ENCODE measurements around the gene IL10RA. TPM values are rescaled to one million over a fixed set of nuclear protein-coding genes. Genes with fewer than 3 reads are reported as not detected.

The IL10RA gene
- total RNA-seq, 4 donors from 2014 or later: 2.9 to 7.2 (median 4.4) TPM

DNA sequence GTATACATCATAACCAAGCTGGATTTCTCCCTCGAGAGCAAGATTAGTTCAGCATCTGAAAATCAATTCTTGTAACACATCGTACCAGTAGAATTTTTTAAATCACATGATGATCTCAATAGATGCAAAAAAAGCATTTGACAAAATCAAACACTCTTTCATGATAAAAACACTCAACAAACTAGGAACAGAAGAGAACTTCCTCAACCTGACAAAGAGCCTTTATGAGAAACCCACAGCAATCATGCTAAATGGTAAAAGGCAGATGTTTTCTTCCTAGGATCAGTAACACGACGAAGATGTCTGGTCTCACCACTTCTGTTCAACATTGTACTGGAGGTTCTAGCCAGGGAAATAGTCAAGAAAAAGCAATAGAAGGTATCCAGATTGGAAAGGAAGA, 56.6 kb downstream of the IL10RA start:
- Histone ChIP-seq H3K4me1 (peaks cover 20% of the 10 kb centered on the region), H3K27ac (no peak overlapping the region), H3K36me3 (no peaks in the 10 kb centered on the region), H3K9me3 (no peaks in the 10 kb centered on the region), H3K27me3 (no peaks in the 10 kb centered on the region), H3K4me3 (no peak overlapping the region)
- 61% methylated on average over 4 of the region's 4 CpGs for WGBS
- no peak for DNase-seq (ENCODE audit: low spot score in 2 of 2)
- no peak for TF ChIP-seq POLR2AphosphoS5 (IDR thresholded peaks at IDR 0.05)
- no peak for TF ChIP-seq EP300 (IDR thresholded peaks at IDR 0.05)
- TF ChIP-seq, protein P1, sequence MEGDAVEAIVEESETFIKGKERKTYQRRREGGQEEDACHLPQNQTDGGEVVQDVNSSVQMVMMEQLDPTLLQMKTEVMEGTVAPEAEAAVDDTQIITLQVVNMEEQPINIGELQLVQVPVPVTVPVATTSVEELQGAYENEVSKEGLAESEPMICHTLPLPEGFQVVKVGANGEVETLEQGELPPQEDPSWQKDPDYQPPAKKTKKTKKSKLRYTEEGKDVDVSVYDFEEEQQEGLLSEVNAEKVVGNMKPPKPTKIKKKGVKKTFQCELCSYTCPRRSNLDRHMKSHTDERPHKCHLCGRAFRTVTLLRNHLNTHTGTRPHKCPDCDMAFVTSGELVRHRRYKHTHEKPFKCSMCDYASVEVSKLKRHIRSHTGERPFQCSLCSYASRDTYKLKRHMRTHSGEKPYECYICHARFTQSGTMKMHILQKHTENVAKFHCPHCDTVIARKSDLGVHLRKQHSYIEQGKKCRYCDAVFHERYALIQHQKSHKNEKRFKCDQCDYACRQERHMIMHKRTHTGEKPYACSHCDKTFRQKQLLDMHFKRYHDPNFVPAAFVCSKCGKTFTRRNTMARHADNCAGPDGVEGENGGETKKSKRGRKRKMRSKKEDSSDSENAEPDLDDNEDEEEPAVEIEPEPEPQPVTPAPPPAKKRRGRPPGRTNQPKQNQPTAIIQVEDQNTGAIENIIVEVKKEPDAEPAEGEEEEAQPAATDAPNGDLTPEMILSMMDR (IDR thresholded peaks at IDR 0.05): no peak
- TF ChIP-seq POLR2A (IDR thresholded peaks at IDR 0.05): no peak

DNA sequence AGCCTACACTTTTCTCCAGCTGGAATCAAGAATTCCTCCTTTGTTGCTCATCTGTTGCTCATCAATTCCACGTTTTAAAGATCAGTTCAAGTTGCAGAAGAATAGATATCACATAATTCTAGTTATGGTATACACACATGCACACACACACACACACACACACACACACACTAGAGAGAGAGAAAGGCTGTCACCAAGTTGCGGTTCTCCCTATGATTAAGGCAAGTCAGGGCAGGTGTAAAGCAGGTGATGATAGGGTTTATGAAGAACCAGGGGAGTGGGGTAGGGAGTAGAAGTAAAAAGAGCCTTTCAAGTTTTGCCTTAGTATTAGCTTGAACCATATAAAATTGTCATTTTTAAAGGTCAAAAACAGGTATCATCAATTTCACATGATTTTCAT, 59.0 kb downstream of the IL10RA start:
- Histone ChIP-seq H3K27ac (no peak overlapping the region), H3K9me3 (no peaks in the 10 kb centered on the region), H3K36me3 (no peaks in the 10 kb centered on the region), H3K4me3 (no peak overlapping the region), H3K27me3 (no peaks in the 10 kb centered on the region), H3K4me1 (peaks cover 20% of the 10 kb centered on the region)
- 45% methylated on average over 2 of the region's 2 CpGs for WGBS
- TF ChIP-seq, protein P1 (IDR thresholded peaks at IDR 0.05): no peak
- no peak for TF ChIP-seq POLR2AphosphoS5 (IDR thresholded peaks at IDR 0.05)
- no peak for TF ChIP-seq EP300 (IDR thresholded peaks at IDR 0.05)
- TF ChIP-seq POLR2A (IDR thresholded peaks at IDR 0.05): no peak
- no peak for DNase-seq (ENCODE audit: low spot score in 2 of 2)

DNA sequence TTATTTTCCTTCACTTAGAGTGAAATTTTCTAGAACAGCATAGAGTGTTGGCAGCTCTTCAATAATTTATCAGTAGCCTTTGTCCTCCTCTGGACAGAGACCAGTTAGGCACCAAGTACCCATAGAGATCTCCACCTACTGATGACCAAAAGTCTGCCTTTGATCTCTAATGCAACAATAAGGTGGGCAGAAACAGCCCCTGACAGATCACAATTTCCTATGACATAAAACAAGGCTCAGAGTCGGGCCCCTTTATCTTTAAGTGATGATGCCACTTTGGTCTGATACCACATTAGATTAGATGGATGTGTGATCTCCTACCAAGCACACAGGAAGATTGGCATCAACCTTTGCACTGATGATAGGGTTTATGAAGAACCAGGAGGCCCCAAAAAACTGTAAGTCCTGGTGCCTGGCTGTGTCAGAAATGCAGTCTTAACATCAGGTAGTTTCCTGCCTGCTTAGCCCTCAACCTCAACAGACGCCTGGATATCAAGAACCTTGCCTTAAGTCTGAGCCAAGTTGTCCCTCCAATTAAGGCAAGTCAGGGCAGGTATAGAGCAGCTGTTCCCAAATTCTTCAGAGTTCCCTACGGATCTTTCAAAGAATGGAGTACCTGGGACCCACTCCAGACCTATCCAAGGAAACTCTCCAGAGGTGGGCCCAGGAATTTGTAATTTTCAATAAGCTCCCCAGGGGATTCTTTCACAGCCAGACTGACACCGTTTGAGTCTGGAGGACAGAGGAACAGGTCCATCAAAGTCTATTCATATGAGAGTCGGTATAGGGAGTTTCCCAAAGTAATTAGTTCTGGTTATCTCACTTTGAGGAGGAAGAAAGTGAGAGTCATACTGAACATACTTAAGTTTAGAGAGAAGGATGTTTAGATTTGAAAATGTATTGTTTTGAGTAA, 60.1 kb downstream of the IL10RA start:
- DNase-seq (ENCODE audit: low spot score in 2 of 2): no peak
- Histone ChIP-seq H3K27ac (no peak overlapping the region), H3K4me3 (no peak overlapping the region), H3K27me3 (no peaks in the 10 kb centered on the region), H3K4me1 (peaks cover 20% of the 10 kb centered on the region), H3K9me3 (no peaks in the 10 kb centered on the region), H3K36me3 (no peaks in the 10 kb centered on the region)
- TF ChIP-seq EP300 (IDR thresholded peaks at IDR 0.05) (no peak), POLR2A (IDR thresholded peaks at IDR 0.05) (no peak), POLR2AphosphoS5 (IDR thresholded peaks at IDR 0.05) (no peak)
- TF ChIP-seq, protein P1 (IDR thresholded peaks at IDR 0.05): no peak
- WGBS: 35% methylated on average over 5 of the region's 5 CpGs

DNA sequence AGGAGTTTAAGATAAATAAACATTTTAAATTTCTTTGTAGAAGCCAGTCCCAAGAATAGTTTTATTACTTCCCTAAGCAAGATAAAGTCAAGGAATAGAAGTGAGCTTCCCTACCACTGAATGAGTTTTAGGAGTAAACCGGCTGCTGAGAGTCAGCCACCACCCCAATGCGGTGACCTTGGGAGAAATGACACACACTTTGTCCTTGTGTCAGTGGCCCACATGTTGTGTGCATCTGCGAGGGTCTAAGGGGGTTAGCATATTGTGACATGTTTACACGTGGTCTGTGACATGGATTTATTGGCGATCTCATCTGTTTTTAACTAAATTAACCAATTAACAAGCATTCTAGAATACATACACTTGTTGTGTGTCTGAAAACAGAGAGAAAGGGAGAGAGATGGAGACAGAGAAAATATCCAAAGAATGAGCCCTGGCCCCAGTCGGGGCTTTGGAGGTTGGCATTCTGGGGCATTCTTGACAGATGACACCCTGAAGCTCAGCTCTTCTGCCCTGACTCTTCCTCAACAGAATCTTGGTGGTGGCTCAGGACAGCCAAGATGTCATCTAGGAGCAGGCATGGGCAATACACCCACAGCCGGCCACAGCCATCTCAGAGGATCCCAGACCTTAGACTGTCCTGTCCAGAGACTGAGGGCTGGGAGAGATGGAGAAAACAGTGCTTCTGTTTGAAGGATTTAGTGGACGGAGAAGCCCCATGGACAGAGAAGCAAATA, 60.9 kb downstream of the IL10RA start:
- H3K27me3 ChIP-seq: no peaks in the 10 kb centered on the region
- no peak for DNase-seq (ENCODE audit: low spot score in 2 of 2)
- H3K36me3 ChIP-seq: no peaks in the 10 kb centered on the region
- TF ChIP-seq, protein P1 (IDR thresholded peaks at IDR 0.05): no peak
- TF ChIP-seq POLR2AphosphoS5 (IDR thresholded peaks at IDR 0.05) (no peak), EP300 (IDR thresholded peaks at IDR 0.05) (no peak), POLR2A (IDR thresholded peaks at IDR 0.05) (no peak)
- peaks cover 20% of the 10 kb centered on the region for H3K4me1 ChIP-seq
- 68% methylated on average over 8 of the region's 8 CpGs for WGBS
- no peak overlapping the region for H3K4me3 ChIP-seq
- no peaks in the 10 kb centered on the region for H3K9me3 ChIP-seq
- H3K27ac ChIP-seq: no peak overlapping the region

DNA sequence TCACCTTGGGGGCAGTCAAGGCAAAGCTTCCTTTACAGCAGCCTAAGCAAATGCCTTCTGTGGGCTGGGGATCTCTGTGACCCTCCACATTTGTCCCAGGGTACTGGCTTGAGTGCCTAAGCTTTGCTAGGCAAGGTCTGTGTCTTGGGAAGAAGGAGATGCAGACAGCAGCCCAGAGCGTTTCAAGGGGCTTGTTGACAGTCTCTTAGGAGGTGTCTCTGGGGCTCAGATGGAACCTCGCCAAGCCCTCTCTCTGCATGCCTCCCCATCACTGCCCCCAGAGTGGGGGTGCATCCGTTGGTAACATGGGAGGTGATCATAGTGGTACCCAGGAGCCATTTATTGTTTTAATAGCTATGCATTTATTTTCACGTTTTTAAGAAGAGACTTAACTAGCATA, 61.6 kb downstream of the IL10RA start:
- no peaks in the 10 kb centered on the region for H3K27me3 ChIP-seq

More for the DNA sequence above, 61.6 kb downstream of the IL10RA start:
- 85% methylated on average over 4 of the region's 4 CpGs for WGBS
- DNase-seq (ENCODE audit: low spot score in 2 of 2): no peak
- Histone ChIP-seq H3K9me3 (no peaks in the 10 kb centered on the region), H3K36me3 (no peaks in the 10 kb centered on the region), H3K27ac (no peak overlapping the region), H3K4me1 (peaks cover 20% of the 10 kb centered on the region), H3K4me3 (no peak overlapping the region)
- TF ChIP-seq POLR2AphosphoS5 (IDR thresholded peaks at IDR 0.05) (no peak), EP300 (IDR thresholded peaks at IDR 0.05) (no peak), POLR2A (IDR thresholded peaks at IDR 0.05) (no peak)
- TF ChIP-seq, protein P1 (IDR thresholded peaks at IDR 0.05): no peak
